ENCODE measurements around the gene FAM107A. TPM values are rescaled to one million over a fixed set of nuclear protein-coding genes. Genes with fewer than 3 reads are reported as not detected.
A peak's percentile ranks its signal among the peaks of the same experiment; 100 is the strongest.

The FAM107A gene
- total RNA-seq, 1 donor from 2014 or later: 1.2 TPM

GRCh38 chr3:58591517-58592510 lies 14.6 kb upstream of the FAM107A start:
- no peak for DNase-seq (ENCODE audit: low read depth in 2 of 2)

- DNase-seq (ENCODE audit: low read depth in 2 of 2): peak in 1 of 2 donors; percentile 50
Observed at GRCh38 chr3:58588030-58588614, 10.9 kb upstream of the FAM107A start.

GRCh38 chr3:58586776-58587192 lies 9.6 kb upstream of the FAM107A start:
- DNase-seq (ENCODE audit: low read depth in 2 of 2): no peak

GRCh38 chr3:58585994-58586393 lies 8.8 kb upstream of the FAM107A start:
- DNase-seq (ENCODE audit: low read depth in 2 of 2): no peak

GRCh38 chr3:58585005-58585786 lies 8.0 kb upstream of the FAM107A start:
- DNase-seq (ENCODE audit: low read depth in 2 of 2): peak; percentile 42 to 71

GRCh38 chr3:58584690-58585004 lies 7.5 kb upstream of the FAM107A start:
- DNase-seq (ENCODE audit: low read depth in 2 of 2): no peak

GRCh38 chr3:58581328-58582091 lies 4.3 kb upstream of the FAM107A start:
- no peak for DNase-seq (ENCODE audit: low read depth in 2 of 2)

GRCh38 chr3:58580826-58581327 lies 3.7 kb upstream of the FAM107A start:
- no peak for DNase-seq (ENCODE audit: low read depth in 2 of 2)

- no peak for DNase-seq (ENCODE audit: low read depth in 2 of 2)
Observed at GRCh38 chr3:58578873-58579272, 1.7 kb upstream of the FAM107A start.

- peak in 1 of 2 donors; percentile 37 for DNase-seq (ENCODE audit: low read depth in 2 of 2)
Observed at GRCh38 chr3:58576716-58577115, 475 bp downstream of the FAM107A start.

- DNase-seq (ENCODE audit: low read depth in 2 of 2): peak; percentile 44 to 74
Observed at GRCh38 chr3:58575971-58576652, 1.1 kb downstream of the FAM107A start.

GRCh38 chr3:58574682-58575081 lies 2.5 kb downstream of the FAM107A start:
- no peak for DNase-seq (ENCODE audit: low read depth in 2 of 2)

- DNase-seq (ENCODE audit: low read depth in 2 of 2): no peak
Observed at GRCh38 chr3:58574106-58574505, 3.1 kb downstream of the FAM107A start.

- DNase-seq (ENCODE audit: low read depth in 2 of 2): peak; percentile 23 to 31
Observed at GRCh38 chr3:58573640-58574039, 3.6 kb downstream of the FAM107A start.

- DNase-seq (ENCODE audit: low read depth in 2 of 2): no peak
Observed at GRCh38 chr3:58572634-58573230, 4.5 kb downstream of the FAM107A start.

GRCh38 chr3:58572013-58572633 lies 5.1 kb downstream of the FAM107A start:
- DNase-seq (ENCODE audit: low read depth in 2 of 2): no peak

- DNase-seq (ENCODE audit: low read depth in 2 of 2): no peak
Observed at GRCh38 chr3:58570851-58571250, 6.3 kb downstream of the FAM107A start.

GRCh38 chr3:58569287-58570001 lies 7.7 kb downstream of the FAM107A start:
- no peak for DNase-seq (ENCODE audit: low read depth in 2 of 2)
